ENCODE data around the gene BMF. TPM values are rescaled to one million over a fixed set of nuclear protein-coding genes. Genes with fewer than 3 reads are reported as not detected.
"Not testable (repeated sequence)": the region's sequence is repeated elsewhere in the genome, so short reads cannot be mapped to it uniquely, and the experiment has no call there.

BMF gene
- total RNA-seq, 1 experiment from 2014 or later = 6.2 TPM

- no peak overlapping the region for H3K4me3 ChIP-seq
- DNase-seq (ENCODE audit: low read depth in 1 of 2, low spot score in 2 of 2) = no peak
- no peaks in the 10 kb centered on the region for H3K9me3 ChIP-seq (replicated peaks)
- no peaks in the 10 kb centered on the region for H3K36me3 ChIP-seq
- peaks cover 5% of the 10 kb centered on the region for H3K4me1 ChIP-seq (replicated peaks)
- no peak overlapping the region for H3K27ac ChIP-seq
- no peaks in the 10 kb centered on the region for H3K27me3 ChIP-seq (replicated peaks)
Measured at GRCh38 chr15:40136470-40137302, 28.0 kb upstream of the BMF start.

DNA sequence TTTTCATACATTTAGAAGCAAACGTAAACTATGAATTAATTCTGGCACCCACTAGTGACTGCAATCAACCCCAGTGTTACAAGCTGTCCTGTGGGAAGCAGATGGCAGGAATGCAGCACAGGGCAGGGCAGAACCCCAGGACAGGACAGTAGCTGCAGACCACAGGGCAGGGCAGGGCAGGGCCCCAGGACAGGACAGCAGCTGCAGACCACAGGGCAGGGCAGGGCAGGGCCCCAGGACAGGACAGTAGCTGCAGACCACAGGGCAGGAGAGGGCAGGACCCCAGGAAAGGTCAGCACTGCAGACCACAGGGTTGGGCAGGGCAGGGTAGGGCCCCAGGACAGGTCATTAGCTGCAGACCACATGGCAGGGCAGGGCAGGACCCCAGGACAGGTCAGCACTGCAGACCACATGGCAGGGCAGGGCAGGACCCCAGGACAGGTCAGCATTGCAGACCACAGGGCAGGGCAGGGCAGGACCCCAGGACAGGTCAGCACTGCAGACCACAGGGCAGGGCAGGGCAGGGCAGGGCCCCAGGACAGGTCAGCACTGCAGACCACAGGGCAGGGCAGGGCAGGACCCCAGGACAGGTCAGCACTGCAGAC lies 27.3 kb upstream of the BMF start:
- DNase-seq (ENCODE audit: low read depth in 1 of 2, low spot score in 2 of 2); H3K27me3 ChIP-seq (replicated peaks); H3K36me3 ChIP-seq; H3K9me3 ChIP-seq (replicated peaks); H3K4me3 ChIP-seq; H3K27ac ChIP-seq; H3K4me1 ChIP-seq (replicated peaks): not testable (repeated sequence)

- H3K27me3 ChIP-seq (replicated peaks) = no peaks in the 10 kb centered on the region
- no peak for DNase-seq (ENCODE audit: low read depth in 1 of 2, low spot score in 2 of 2)
- H3K9me3 ChIP-seq (replicated peaks) = no peaks in the 10 kb centered on the region
- no peak overlapping the region for H3K27ac ChIP-seq
- H3K4me1 ChIP-seq (replicated peaks) = peaks cover 5% of the 10 kb centered on the region
- H3K4me3 ChIP-seq = no peak overlapping the region
- H3K36me3 ChIP-seq = no peaks in the 10 kb centered on the region
Measured at GRCh38 chr15:40134885-40135284, 26.2 kb upstream of the BMF start.

GRCh38 chr15:40133544-40133943 lies 24.9 kb upstream of the BMF start:
- Histone ChIP-seq H3K4me1 (replicated peaks) (peaks cover 5% of the 10 kb centered on the region), H3K27me3 (replicated peaks) (peaks cover 5% of the 10 kb centered on the region; the same call in 1 of the 2 replicates), H3K27ac (no peak overlapping the region), H3K9me3 (replicated peaks) (no peaks in the 10 kb centered on the region), H3K4me3 (no peak overlapping the region), H3K36me3 (no peaks in the 10 kb centered on the region)
- no peak for DNase-seq (ENCODE audit: low read depth in 1 of 2, low spot score in 2 of 2)

GRCh38 chr15:40130799-40131502 lies 22.3 kb upstream of the BMF start:
- Histone ChIP-seq H3K36me3 (no peaks in the 10 kb centered on the region), H3K27me3 (replicated peaks) (peaks cover 11% of the 10 kb centered on the region), H3K4me1 (replicated peaks) (no peaks in the 10 kb centered on the region), H3K4me3 (no peak overlapping the region), H3K27ac (no peak overlapping the region), H3K9me3 (replicated peaks) (no peaks in the 10 kb centered on the region)
- peak in 1 of 2 experiments; percentile 30 for DNase-seq (ENCODE audit: low read depth in 1 of 2, low spot score in 2 of 2)

- Histone ChIP-seq H3K9me3 (replicated peaks) (no peaks in the 10 kb centered on the region), H3K27ac (no peak overlapping the region), H3K27me3 (replicated peaks) (peaks cover 11% of the 10 kb centered on the region), H3K4me1 (replicated peaks) (no peaks in the 10 kb centered on the region), H3K4me3 (no peak overlapping the region), H3K36me3 (no peaks in the 10 kb centered on the region)
- DNase-seq (ENCODE audit: low read depth in 1 of 2, low spot score in 2 of 2) = no peak
Measured at GRCh38 chr15:40130118-40130517, 21.4 kb upstream of the BMF start.

DNA sequence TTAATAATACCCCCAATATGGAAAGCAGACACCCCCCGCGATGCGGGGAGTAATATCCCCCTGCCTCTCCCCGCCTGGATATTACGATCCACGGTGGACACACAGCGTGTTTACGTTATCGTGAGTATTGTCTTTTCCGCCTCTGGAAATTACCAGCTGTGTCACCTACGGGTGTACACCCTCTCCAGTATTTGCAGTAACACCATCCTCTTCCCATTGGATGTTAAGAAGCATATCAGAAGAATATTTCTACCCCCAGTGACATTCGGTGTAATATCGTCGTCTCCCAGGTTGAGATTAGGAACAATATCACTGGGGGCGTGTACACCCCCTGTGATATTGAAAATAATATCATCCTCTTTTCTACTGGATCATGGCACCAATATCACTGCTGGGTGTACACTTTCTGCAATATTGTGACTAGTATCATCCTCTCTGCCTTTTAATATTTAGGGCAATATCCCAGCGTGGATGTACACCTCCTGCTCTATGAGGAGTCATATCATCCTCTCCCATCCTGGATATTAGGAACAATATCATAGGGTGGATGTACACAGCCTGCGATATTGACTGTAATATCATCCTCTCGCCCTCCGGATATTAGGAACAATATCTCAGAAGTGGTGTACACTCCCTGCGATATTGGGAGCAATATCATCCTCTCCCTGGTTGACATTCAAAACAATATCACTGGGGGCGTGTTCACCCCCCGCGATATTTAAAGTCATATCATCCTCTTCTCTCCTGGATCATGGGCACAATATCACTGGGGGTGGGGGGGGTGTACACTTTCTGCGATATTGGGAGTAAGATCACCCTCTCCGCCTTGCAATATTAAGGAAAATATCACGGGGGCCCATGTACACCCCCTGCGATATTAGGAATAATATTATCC lies 20.3 kb upstream of the BMF start:
- Histone ChIP-seq H3K27me3 (replicated peaks) (peaks cover 11% of the 10 kb centered on the region), H3K4me3 (no peak overlapping the region), H3K9me3 (replicated peaks) (no peaks in the 10 kb centered on the region), H3K27ac (no peak overlapping the region), H3K36me3 (no peaks in the 10 kb centered on the region), H3K4me1 (replicated peaks) (no peaks in the 10 kb centered on the region)
- peak in 1 of 2 experiments; percentile 24 for DNase-seq (ENCODE audit: low read depth in 1 of 2, low spot score in 2 of 2)

DNA sequence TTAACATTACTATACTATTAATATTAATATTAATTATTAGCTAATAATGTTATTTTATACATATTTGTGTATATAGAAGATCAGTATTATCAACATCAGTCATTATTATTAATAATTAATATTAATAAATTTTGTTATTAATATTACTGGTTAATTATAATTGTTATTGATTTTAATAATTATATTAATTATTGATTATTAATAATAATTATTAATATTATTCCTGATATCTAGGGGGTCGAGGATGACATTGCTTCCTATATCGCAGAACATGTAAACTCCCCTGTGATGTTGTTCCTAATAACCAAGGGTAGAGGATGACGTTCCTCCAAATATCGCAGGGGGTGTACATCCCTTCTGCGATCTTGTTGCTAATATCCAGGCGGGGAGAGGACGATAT lies 17.3 kb upstream of the BMF start:
- no peak for DNase-seq (ENCODE audit: low read depth in 1 of 2, low spot score in 2 of 2)
- Histone ChIP-seq H3K4me3 (no peak overlapping the region), H3K27ac (no peak overlapping the region), H3K9me3 (replicated peaks) (no peaks in the 10 kb centered on the region), H3K36me3 (no peaks in the 10 kb centered on the region), H3K27me3 (replicated peaks) (peaks cover 11% of the 10 kb centered on the region), H3K4me1 (replicated peaks) (no peaks in the 10 kb centered on the region; the same call in 1 of the 2 replicates)

- H3K36me3 ChIP-seq; H3K27ac ChIP-seq; H3K4me1 ChIP-seq (replicated peaks); H3K4me3 ChIP-seq; H3K9me3 ChIP-seq (replicated peaks): not testable (repeated sequence)
- peaks cover 11% of the 10 kb centered on the region for H3K27me3 ChIP-seq (replicated peaks)
- DNase-seq (ENCODE audit: low read depth in 1 of 2, low spot score in 2 of 2) = peak in 1 of 2 experiments; percentile 10
Measured at GRCh38 chr15:40124807-40125285, 16.2 kb upstream of the BMF start.

DNA sequence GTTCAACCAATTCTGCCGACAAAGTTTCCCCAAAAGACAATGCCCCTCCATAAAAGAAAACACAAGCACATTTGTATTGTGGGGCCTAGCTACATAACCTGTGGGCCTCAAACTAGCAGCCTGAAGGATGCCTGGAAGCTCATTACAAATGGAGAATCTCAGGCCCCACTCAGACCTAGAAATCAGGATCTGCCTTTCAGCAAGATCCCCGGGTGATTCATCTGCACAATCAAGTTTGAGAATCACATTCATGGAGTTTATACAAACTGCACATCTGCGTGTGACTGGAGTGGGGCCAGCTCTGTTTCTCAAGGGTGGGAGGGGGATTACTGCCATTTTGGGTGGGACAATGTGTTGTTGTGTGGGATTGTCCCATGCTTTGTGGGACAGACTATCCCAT lies 15.7 kb upstream of the BMF start:
- H3K27ac ChIP-seq; H3K4me1 ChIP-seq (replicated peaks); H3K4me3 ChIP-seq; H3K9me3 ChIP-seq (replicated peaks); H3K36me3 ChIP-seq: not testable (repeated sequence)
- peak in 1 of 2 experiments; percentile 14 for DNase-seq (ENCODE audit: low read depth in 1 of 2, low spot score in 2 of 2)
- peaks cover 11% of the 10 kb centered on the region for H3K27me3 ChIP-seq (replicated peaks)

GRCh38 chr15:40123863-40124262 lies 15.2 kb upstream of the BMF start:
- not testable (repeated sequence) for H3K4me3 ChIP-seq; H3K27ac ChIP-seq; H3K27me3 ChIP-seq (replicated peaks); H3K4me1 ChIP-seq (replicated peaks); H3K9me3 ChIP-seq (replicated peaks); H3K36me3 ChIP-seq
- peak in 1 of 2 experiments; percentile 8 for DNase-seq (ENCODE audit: low read depth in 1 of 2, low spot score in 2 of 2)

GRCh38 chr15:40122989-40123388 lies 14.3 kb upstream of the BMF start:
- DNase-seq (ENCODE audit: low read depth in 1 of 2, low spot score in 2 of 2) = peak in 1 of 2 experiments; percentile 28
- not testable (repeated sequence) for H3K4me3 ChIP-seq; H3K27me3 ChIP-seq (replicated peaks); H3K27ac ChIP-seq; H3K4me1 ChIP-seq (replicated peaks); H3K9me3 ChIP-seq (replicated peaks); H3K36me3 ChIP-seq

- Histone ChIP-seq H3K36me3 (no peaks in the 10 kb centered on the region), H3K4me3 (no peak overlapping the region), H3K4me1 (replicated peaks) (no peaks in the 10 kb centered on the region; the same call in 1 of the 2 replicates), H3K9me3 (replicated peaks) (no peaks in the 10 kb centered on the region), H3K27ac (no peak overlapping the region), H3K27me3 (replicated peaks) (no peaks in the 10 kb centered on the region; the same call in 1 of the 2 replicates)
- peak in 1 of 2 experiments; percentile 17 for DNase-seq (ENCODE audit: low read depth in 1 of 2, low spot score in 2 of 2)
Measured at GRCh38 chr15:40121911-40122638, 13.4 kb upstream of the BMF start.
